Progenitor cell of endocrine pancreas (in vitro differentiated cells): ENCODE measurements around the gene ZNF606. TPM values are rescaled to one million over a fixed set of nuclear protein-coding genes. Genes with fewer than 3 reads are reported as not detected.
A peak's percentile ranks its signal among the peaks of the same experiment; 100 is the strongest.

ENCODE experiments used
- DNase-seq: peaks from one replicate; pipeline ENCODE4 v3.0.0; 2021; ENCODE audit warnings: low spot score; ENCODE audit not compliant: unreplicated experiment
- H3K27ac Mint-ChIP-seq: 2 replicates; pipeline ENCODE4 v1.8.0; 2021; ENCODE audit warnings: mild to moderate bottlenecking, moderate library complexity, mixed read lengths
- H3K27me3 Mint-ChIP-seq: 2 replicates; pipeline ENCODE4 v1.8.0; 2021; ENCODE audit warnings: mixed read lengths
- H3K36me3 Mint-ChIP-seq: 2 replicates; pipeline ENCODE4 v1.8.0; 2022; ENCODE audit warnings: mixed read lengths; ENCODE audit not compliant: insufficient read depth
- H3K4me1 Mint-ChIP-seq: 2 replicates; pipeline ENCODE4 v1.8.0; 2021; ENCODE audit warnings: low read depth, mixed read lengths
- H3K4me3 Mint-ChIP-seq: 2 replicates; pipeline ENCODE4 v1.8.0; 2021; ENCODE audit warnings: low read depth, mild to moderate bottlenecking, moderate library complexity, mixed read lengths
- H3K9me3 Mint-ChIP-seq: 2 replicates; pipeline ENCODE4 v1.8.0; 2021; ENCODE audit warnings: low read depth, mixed read lengths
- total RNA-seq: library from RNA; stranded (reverse); gene quantifications from 2 replicates; pipeline ENCODE4 v1.2.1, GENCODE V29; 2021
- TF ChIP-seq, protein P1 (sequence below): fragments of 200-600 bp; sonication (generic); IDR thresholded peaks from one replicate; pipeline ENCODE4 v1.5.0; 2021; ENCODE audit warnings: antibody characterized with exemption, mild to moderate bottlenecking; ENCODE audit not compliant: unreplicated experiment

The ZNF606 gene
- total RNA-seq, 1 donor from 2014 or later = 49.0 TPM

DNA sequence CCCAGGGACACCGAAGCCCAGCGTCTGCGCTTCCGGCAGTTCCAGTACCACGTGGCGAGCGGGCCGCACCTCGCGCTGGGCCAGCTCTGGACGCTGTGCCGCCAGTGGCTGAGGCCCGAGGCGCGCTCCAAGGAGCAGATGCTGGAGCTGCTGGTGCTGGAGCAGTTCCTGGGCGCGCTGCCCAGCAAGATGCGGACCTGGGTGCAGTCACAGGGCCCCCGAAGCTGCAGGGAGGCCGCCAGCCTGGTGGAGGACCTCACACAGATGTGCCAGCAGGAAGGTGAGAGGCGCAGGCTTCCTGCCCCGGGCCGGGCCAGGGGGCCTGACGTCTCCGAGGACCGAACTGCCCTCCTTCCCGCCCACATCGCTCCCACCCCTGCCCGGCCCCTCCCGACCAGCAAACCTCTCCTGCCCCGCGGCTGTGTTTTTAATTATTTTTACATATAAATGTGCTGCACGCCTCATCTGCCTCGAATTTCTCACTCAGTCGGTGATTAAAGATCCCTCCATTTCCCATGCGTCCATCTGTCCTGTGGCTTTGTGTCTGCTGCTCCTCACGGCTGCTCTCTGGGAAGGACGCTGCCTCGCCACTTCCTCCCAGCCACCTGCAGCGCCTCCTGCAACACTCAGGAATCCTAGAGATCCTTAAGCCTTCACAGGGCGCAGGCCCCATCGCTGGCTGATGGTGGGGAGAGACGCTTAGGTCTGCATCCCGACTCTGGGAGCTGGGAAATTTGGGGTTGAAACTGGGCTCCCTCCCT lies 35.5 kb upstream of the ZNF606 start:
- Mint-ChIP-seq H3K27ac (peak overlapping the region; percentile 41), H3K27me3 (peaks cover 3% of the 10 kb centered on the region), H3K4me3 (peak overlapping the region; percentile 50), H3K9me3 (peaks cover 23% of the 10 kb centered on the region), H3K4me1 (peaks cover 5% of the 10 kb centered on the region), H3K36me3 (peaks cover 14% of the 10 kb centered on the region)
- DNase-seq = no peak
- TF ChIP-seq, protein P1, sequence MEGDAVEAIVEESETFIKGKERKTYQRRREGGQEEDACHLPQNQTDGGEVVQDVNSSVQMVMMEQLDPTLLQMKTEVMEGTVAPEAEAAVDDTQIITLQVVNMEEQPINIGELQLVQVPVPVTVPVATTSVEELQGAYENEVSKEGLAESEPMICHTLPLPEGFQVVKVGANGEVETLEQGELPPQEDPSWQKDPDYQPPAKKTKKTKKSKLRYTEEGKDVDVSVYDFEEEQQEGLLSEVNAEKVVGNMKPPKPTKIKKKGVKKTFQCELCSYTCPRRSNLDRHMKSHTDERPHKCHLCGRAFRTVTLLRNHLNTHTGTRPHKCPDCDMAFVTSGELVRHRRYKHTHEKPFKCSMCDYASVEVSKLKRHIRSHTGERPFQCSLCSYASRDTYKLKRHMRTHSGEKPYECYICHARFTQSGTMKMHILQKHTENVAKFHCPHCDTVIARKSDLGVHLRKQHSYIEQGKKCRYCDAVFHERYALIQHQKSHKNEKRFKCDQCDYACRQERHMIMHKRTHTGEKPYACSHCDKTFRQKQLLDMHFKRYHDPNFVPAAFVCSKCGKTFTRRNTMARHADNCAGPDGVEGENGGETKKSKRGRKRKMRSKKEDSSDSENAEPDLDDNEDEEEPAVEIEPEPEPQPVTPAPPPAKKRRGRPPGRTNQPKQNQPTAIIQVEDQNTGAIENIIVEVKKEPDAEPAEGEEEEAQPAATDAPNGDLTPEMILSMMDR = no peak

DNA sequence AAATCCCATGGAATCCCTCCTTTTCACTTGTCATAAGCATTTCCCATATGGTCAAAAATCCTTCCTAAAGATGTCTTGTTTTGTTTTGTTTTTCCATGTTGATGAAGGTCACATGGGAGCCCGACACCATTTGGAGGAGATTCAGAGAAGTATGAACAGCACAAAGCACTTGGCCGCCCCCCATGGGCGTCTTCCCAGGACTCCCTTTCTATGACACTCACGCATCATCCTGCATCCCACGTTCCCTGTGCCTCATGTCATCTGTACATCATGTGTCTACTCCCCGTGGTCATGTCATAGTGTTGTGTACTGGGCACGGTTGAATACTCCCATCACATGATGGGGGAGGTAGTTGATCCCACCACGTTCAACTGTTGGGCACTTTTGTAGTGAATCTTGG lies 33.2 kb upstream of the ZNF606 start:
- Mint-ChIP-seq H3K4me3 (peak overlapping the region; percentile 77), H3K4me1 (peaks cover 5% of the 10 kb centered on the region), H3K27me3 (peaks cover 3% of the 10 kb centered on the region), H3K27ac (no peak overlapping the region), H3K36me3 (peaks cover 14% of the 10 kb centered on the region), H3K9me3 (peaks cover 16% of the 10 kb centered on the region)
- TF ChIP-seq, protein P1 = no peak
- DNase-seq = no peak

DNA sequence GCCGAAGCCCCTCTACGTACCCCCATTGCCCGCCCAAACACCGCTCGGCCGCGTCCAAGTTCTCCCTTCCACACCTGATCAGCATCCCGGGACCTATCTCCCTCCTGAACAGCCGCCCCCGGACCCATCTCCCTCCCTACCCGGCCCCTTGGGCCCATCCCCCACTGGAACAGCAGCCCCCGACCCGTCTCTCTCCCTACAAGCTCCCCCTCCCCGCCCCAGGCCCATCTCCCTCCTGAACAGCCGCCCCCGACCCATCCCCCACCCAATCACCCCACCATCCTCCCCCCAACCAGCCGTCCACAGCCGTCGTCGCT lies 31.8 kb upstream of the ZNF606 start:
- Mint-ChIP-seq H3K36me3 (peaks cover 14% of the 10 kb centered on the region), H3K27ac (no peak overlapping the region), H3K4me3 (peak overlapping the region; percentile 77), H3K4me1 (peaks cover 5% of the 10 kb centered on the region), H3K27me3 (peaks cover 3% of the 10 kb centered on the region), H3K9me3 (peaks cover 16% of the 10 kb centered on the region)
- no peak for DNase-seq
- TF ChIP-seq, protein P1 = no peak

DNA sequence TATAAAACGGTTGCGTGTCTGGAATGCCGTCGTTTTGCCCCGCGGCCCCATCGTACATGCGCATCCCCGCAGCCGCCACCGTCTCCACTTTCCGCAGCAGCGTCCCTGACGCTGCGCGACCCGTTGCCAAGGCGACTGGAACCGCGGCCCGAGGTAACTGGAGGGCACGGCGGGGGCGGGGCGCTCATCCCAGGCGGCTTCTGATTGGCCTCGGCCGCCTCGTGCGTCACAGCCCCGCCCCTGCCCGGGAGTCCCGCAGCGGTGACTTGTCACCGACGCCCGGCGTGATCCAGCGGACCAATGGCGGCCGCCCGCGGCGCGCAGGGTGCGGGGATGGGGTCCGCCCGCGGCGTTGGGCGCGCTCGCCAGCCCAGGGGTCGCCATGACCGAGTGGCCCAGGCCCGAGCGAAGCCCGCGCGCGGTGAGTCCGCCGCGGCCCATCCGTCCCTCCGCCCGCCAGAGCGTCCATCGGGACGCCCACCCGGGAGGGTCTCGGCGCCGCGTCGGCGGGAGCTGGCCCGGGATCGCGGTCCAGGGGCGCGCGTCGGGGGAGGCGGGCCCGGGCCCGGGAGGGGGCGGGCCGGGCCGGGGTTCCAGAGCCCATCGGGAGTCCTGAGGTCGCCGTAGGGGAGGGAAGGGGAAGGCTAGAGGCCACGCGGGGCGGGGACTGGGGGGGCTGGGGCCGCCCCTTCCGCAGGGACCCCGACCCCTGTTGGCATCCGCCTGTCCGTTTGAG lies 31.3 kb upstream of the ZNF606 start, which contains the start of gene ZSCAN1:
TSS of gene ZSCAN1 (plus strand) at position 285 of the 736 bp plus-strand sequence. CDS start 3,812 bp downstream, outside the sequence.
- peaks cover 16% of the 10 kb centered on the region for H3K9me3 Mint-ChIP-seq

DNA sequence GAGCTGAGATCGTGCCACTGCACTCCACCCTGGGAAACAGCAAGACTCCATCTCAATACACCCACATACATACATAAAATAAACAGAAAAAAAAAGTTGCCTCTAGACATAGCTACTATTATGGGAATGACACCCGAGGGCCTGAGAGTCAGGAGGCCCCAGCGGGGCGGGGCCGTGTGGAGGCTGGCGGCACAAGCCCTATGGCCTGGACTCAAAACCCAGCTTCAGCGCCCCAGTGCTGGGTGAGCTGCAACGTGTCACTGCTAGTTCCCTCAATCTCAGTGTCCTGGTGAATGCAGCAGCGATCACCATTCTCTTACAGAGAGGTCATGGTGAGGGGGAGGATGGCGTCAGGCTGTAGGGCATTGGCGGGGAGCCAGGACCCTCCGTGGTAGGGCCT lies 22.0 kb upstream of the ZNF606 start:
- Mint-ChIP-seq H3K4me1 (no peaks in the 10 kb centered on the region), H3K9me3 (peaks cover 25% of the 10 kb centered on the region), H3K27ac (no peak overlapping the region), H3K27me3 (no peaks in the 10 kb centered on the region), H3K4me3 (no peak overlapping the region), H3K36me3 (no peaks in the 10 kb centered on the region)
- TF ChIP-seq, protein P1 = no peak
- DNase-seq = no peak

More for the DNA sequence above, 31.3 kb upstream of the ZNF606 start, which contains the start of gene ZSCAN1:
- H3K27me3 Mint-ChIP-seq = peaks cover 3% of the 10 kb centered on the region
- peak; percentile 83 for DNase-seq
- peak within 1 kb of the TSS; percentile 87 for H3K27ac Mint-ChIP-seq
- peaks cover 5% of the 10 kb centered on the region for H3K4me1 Mint-ChIP-seq
- peaks cover 14% of the 10 kb centered on the region for H3K36me3 Mint-ChIP-seq
- H3K4me3 Mint-ChIP-seq = peak within 1 kb of the TSS; percentile 77
- TF ChIP-seq, protein P1 = no peak
